ENCODE measurements around the gene CCDC174. TPM values are rescaled to one million over a fixed set of nuclear protein-coding genes. Genes with fewer than 3 reads are reported as not detected.

The CCDC174 gene
- polyA plus RNA-seq, 2 of the 4 experiments (the other 2 are of a cell fraction): 12.6 to 17.6 TPM

- FAIRE-seq (no peak), DNase-seq (ENCODE audit: low read depth in 1 of 2, low spot score in 1 of 2) (no peak), ATAC-seq (no peak)
- H3K4me2 ChIP-seq: no peak overlapping the region
- CTCF ChIA-PET: interaction anchor here (2.0 kb wide), 1 partner anchor 419 kb away, joined by 4 read pairs; no protein-coding TSS in a partner anchor
- H3K4me3 ChIP-seq: no peak overlapping the region
- POLR2A ChIA-PET: no interaction called here
- H3K9me3 ChIP-seq: no peaks in the 10 kb centered on the region
- TF ChIP-seq, protein P1, sequence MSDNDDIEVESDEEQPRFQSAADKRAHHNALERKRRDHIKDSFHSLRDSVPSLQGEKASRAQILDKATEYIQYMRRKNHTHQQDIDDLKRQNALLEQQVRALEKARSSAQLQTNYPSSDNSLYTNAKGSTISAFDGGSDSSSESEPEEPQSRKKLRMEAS (IDR thresholded peaks at IDR 0.05): no peak
- TF ChIP-seq RCOR1 (IDR thresholded peaks at IDR 0.05; ENCODE audit: low read depth, low read length) (no peak), BCL3 (IDR thresholded peaks at IDR 0.05) (no peak), MYC (IDR thresholded peaks at IDR 0.05; ENCODE audit: borderline replicate concordance, low read length) (no peak), ATOH8 (CRISPR knock-in tag; IDR thresholded peaks at IDR 0.05; ENCODE audit: low read depth) (no peak), ZC3H11A (IDR thresholded peaks at IDR 0.05) (no peak), RFX5 (IDR thresholded peaks at IDR 0.05) (no peak), CBX8 (IDR thresholded peaks at IDR 0.05) (no peak)
- TF ChIP-seq, protein P2, sequence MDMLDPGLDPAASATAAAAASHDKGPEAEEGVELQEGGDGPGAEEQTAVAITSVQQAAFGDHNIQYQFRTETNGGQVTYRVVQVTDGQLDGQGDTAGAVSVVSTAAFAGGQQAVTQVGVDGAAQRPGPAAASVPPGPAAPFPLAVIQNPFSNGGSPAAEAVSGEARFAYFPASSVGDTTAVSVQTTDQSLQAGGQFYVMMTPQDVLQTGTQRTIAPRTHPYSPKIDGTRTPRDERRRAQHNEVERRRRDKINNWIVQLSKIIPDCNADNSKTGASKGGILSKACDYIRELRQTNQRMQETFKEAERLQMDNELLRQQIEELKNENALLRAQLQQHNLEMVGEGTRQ (IDR thresholded peaks at IDR 0.05): no peak
- H3K4me1 ChIP-seq: peaks cover 8% of the 10 kb centered on the region; the same call in 2 of the 3 replicates
- H3K27ac ChIP-seq: no peak overlapping the region
- WGBS (ENCODE audit: missing lambda C conversion rate): 54% methylated on average over 6 of the region's 6 CpGs
Measured at GRCh38 chr3:14622368-14622767, 29.2 kb upstream of the CCDC174 start.

DNA sequence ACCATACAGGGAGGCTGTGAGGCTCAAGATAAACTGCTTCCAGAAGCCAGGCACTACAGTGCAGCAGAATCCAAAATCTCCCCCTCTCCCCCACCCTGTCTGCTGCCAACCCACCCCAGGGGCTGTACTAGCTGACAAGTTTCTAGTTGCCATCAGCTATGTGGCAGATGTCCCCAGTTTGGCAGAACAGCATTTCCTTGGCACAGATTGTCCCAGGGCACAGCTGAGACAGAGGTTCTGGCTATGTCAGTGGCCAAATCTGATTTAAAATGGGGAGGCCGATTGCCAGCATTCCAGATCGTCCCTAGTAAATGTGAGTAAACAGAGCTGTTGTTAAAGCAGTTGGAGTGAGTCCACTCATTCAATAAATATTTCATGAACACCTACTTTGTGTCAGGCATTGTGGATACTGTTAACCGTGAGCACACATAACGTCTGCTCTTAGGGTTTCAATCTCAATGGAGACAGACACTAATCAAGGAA is 28.0 kb upstream of the CCDC174 start:
- no peak overlapping the region for H3K4me2 ChIP-seq
- DNase-seq (ENCODE audit: low read depth in 1 of 2, low spot score in 1 of 2): no peak
- 40% methylated on average over 4 of the region's 4 CpGs for WGBS (ENCODE audit: missing lambda C conversion rate)
- H3K27ac ChIP-seq: no peak overlapping the region
- H3K4me1 ChIP-seq: 0 out of 3 replicates have a peak, but pooled peaks cover 3% of the 10 kb centered on the region
- peaks cover 6% of the 10 kb centered on the region; the same call in 1 of the 3 replicates for H3K9me3 ChIP-seq
- no peak; a peak in 3 of 6 replicates for ATAC-seq
- no peak overlapping the region for H3K4me3 ChIP-seq
- FAIRE-seq: no peak
- TF ChIP-seq POLR2AphosphoS2 (conservative IDR thresholded peaks at IDR 0.05; ENCODE audit: low read length): no peak
- TF ChIP-seq HOXB13 (CRISPR knock-in tag; IDR thresholded peaks at IDR 0.05; ENCODE audit: low read depth): no peak
- no peak for TF ChIP-seq HEYL (CRISPR knock-in tag; IDR thresholded peaks at IDR 0.05)
- TF ChIP-seq HES2 (IDR thresholded peaks at IDR 0.05): no peak
- no peak for TF ChIP-seq CHD2 (IDR thresholded peaks at IDR 0.05; ENCODE audit: low read length, partially characterized antibody)
- no peak for TF ChIP-seq NFE2L2 (conservative IDR thresholded peaks at IDR 0.05; ENCODE audit: low read length)
- no peak for TF ChIP-seq FOXS1 (CRISPR knock-in tag; IDR thresholded peaks at IDR 0.05)
- TF ChIP-seq GATA3 (IDR thresholded peaks at IDR 0.05; ENCODE audit: borderline replicate concordance): no peak
- ChIA-PET CTCF (interaction anchor here (1.0 to 2.8 kb wide), 5 partner anchors 9 to 420 kb away, joined by 3 to 10 read pairs (median 7); no protein-coding TSS in a partner anchor), POLR2A (no interaction called here)

GRCh38 chr3:14624498-14624897 is 27.1 kb upstream of the CCDC174 start:
- no peak overlapping the region for H3K27ac ChIP-seq
- ChIA-PET POLR2A (no interaction called here), CTCF (interaction anchor here (0.9 to 2.8 kb wide), 5 partner anchors 8 to 113 kb away, joined by 3 to 10 read pairs (median 4); no protein-coding TSS in a partner anchor)
- FAIRE-seq: no peak
- DNase-seq (ENCODE audit: low read depth in 1 of 2, low spot score in 1 of 2): no peak
- H3K4me3 ChIP-seq: no peak overlapping the region
- H3K9me3 ChIP-seq: peaks cover 6% of the 10 kb centered on the region; the same call in 1 of the 3 replicates
- no peak for ATAC-seq
- H3K4me1 ChIP-seq: 0 out of 3 replicates have a peak, but pooled peaks cover 3% of the 10 kb centered on the region
- no peak overlapping the region for H3K4me2 ChIP-seq
- TF ChIP-seq MAZ (IDR thresholded peaks at IDR 0.05; ENCODE audit: borderline replicate concordance, low read depth, low read length) (no peak), GATA3 (IDR thresholded peaks at IDR 0.05; ENCODE audit: borderline replicate concordance) (no peak), HOXB5 (CRISPR knock-in tag; IDR thresholded peaks at IDR 0.05) (no peak), FOSB (CRISPR knock-in tag; IDR thresholded peaks at IDR 0.05) (no peak), ZFP36 (IDR thresholded peaks at IDR 0.05; ENCODE audit: borderline replicate concordance, partially characterized antibody) (no peak), BCL3 (IDR thresholded peaks at IDR 0.05) (no peak), HMGXB4 (CRISPR knock-in tag; IDR thresholded peaks at IDR 0.05; ENCODE audit: borderline replicate concordance) (no peak)
- TF ChIP-seq, protein P3, sequence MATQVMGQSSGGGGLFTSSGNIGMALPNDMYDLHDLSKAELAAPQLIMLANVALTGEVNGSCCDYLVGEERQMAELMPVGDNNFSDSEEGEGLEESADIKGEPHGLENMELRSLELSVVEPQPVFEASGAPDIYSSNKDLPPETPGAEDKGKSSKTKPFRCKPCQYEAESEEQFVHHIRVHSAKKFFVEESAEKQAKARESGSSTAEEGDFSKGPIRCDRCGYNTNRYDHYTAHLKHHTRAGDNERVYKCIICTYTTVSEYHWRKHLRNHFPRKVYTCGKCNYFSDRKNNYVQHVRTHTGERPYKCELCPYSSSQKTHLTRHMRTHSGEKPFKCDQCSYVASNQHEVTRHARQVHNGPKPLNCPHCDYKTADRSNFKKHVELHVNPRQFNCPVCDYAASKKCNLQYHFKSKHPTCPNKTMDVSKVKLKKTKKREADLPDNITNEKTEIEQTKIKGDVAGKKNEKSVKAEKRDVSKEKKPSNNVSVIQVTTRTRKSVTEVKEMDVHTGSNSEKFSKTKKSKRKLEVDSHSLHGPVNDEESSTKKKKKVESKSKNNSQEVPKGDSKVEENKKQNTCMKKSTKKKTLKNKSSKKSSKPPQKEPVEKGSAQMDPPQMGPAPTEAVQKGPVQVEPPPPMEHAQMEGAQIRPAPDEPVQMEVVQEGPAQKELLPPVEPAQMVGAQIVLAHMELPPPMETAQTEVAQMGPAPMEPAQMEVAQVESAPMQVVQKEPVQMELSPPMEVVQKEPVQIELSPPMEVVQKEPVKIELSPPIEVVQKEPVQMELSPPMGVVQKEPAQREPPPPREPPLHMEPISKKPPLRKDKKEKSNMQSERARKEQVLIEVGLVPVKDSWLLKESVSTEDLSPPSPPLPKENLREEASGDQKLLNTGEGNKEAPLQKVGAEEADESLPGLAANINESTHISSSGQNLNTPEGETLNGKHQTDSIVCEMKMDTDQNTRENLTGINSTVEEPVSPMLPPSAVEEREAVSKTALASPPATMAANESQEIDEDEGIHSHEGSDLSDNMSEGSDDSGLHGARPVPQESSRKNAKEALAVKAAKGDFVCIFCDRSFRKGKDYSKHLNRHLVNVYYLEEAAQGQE (IDR thresholded peaks at IDR 0.05): no peak

All from A549 (cell line).